GM23338 (cell line): ENCODE measurements around the gene SNHG17. TPM values are rescaled to one million over a fixed set of nuclear protein-coding genes. Genes with fewer than 3 reads are reported as not detected.

Source experiments
- ATAC-seq: fragments of 200-7000 bp; cut with Tn5 transposase; 3 replicates; pipeline ENCODE4 v1.9.1; 2020
- DNase-seq: peaks from one replicate; pipeline ENCODE4 v3.0.0-alpha.2; 2015; ENCODE audit warnings: low spot score
- H2AFZ ChIP-seq: fragments of 200-600 bp; sonication (generic); 2 replicates; pipeline ENCODE4 v1.8.0; 2016; ENCODE audit warnings: antibody characterized with exemption, mild to moderate bottlenecking, moderate library complexity
- H3F3A ChIP-seq: fragments of 200-600 bp; sonication (generic); replicated peaks from 2 replicates; pipeline ENCODE4 v1.8.0; 2017; ENCODE audit warnings: antibody characterized with exemption, mixed run types, low read depth
- H3K27ac ChIP-seq: fragments of 200-600 bp; sonication (generic); 2 replicates; pipeline ENCODE4 v1.6.1; 2016; ENCODE audit warnings: low read depth
- H3K27me3 ChIP-seq: fragments of 200-600 bp; sonication (generic); 2 replicates; pipeline ENCODE4 v1.8.0; 2016; ENCODE audit warnings: mild to moderate bottlenecking, mixed run types, moderate library complexity; ENCODE audit not compliant: insufficient read depth
- H3K36me3 ChIP-seq: fragments of 200-600 bp; sonication (generic); 2 replicates; pipeline ENCODE4 v1.8.0; 2016; ENCODE audit warnings: mild to moderate bottlenecking; ENCODE audit not compliant: insufficient read depth
- H3K4me1 ChIP-seq: fragments of 200-600 bp; sonication (generic); 2 replicates; pipeline ENCODE4 v1.8.0; 2016; ENCODE audit warnings: mild to moderate bottlenecking, moderate library complexity; ENCODE audit not compliant: insufficient read depth
- H3K4me2 ChIP-seq: fragments of 200-600 bp; sonication (generic); 2 replicates; pipeline ENCODE4 v1.7.1; 2017; ENCODE audit warnings: mixed run types
- H3K4me3 ChIP-seq: fragments of 200-600 bp; sonication (generic); 2 replicates; pipeline ENCODE4 v1.6.1; 2016; ENCODE audit warnings: mixed run types
- H3K79me2 ChIP-seq: fragments of 200-600 bp; sonication (generic); replicated peaks from 2 replicates; pipeline ENCODE4 v1.8.0; 2017; ENCODE audit warnings: mild to moderate bottlenecking; ENCODE audit not compliant: insufficient read depth
- H3K9me2 ChIP-seq: fragments of 200-600 bp; sonication (generic); 2 replicates; pipeline ENCODE4 v1.8.0; 2017; ENCODE audit not compliant: insufficient read depth
- H4K20me1 ChIP-seq: fragments of 200-600 bp; sonication (generic); replicated peaks from 2 replicates; pipeline ENCODE4 v1.8.0; 2017; ENCODE audit warnings: mild to moderate bottlenecking; ENCODE audit not compliant: insufficient read depth
- H3K27ac Mint-ChIP-seq: 2 replicates; pipeline ENCODE4 v1.8.0; 2020; ENCODE audit warnings: inconsistent platforms, mild to moderate bottlenecking, moderate library complexity, mixed read lengths
- H3K27me3 Mint-ChIP-seq: 3 replicates; pipeline ENCODE4 v1.8.0; 2022; ENCODE audit warnings: low read depth, mild to moderate bottlenecking, moderate library complexity, mixed read lengths, inconsistent platforms; ENCODE audit not compliant: insufficient read depth, poor library complexity
- H3K36me3 Mint-ChIP-seq: 3 replicates; pipeline ENCODE4 v1.8.0; 2021; ENCODE audit warnings: low read depth, mild to moderate bottlenecking, inconsistent platforms, moderate library complexity, mixed read lengths
- H3K4me1 Mint-ChIP-seq: 3 replicates; pipeline ENCODE4 v1.8.0; 2020; ENCODE audit warnings: mild to moderate bottlenecking, inconsistent platforms, mixed read lengths
- H3K4me3 Mint-ChIP-seq: 3 replicates; pipeline ENCODE4 v1.8.0; 2021; ENCODE audit warnings: moderate library complexity, mild to moderate bottlenecking, inconsistent platforms, mixed read lengths
- H3K9me3 Mint-ChIP-seq: 3 replicates; pipeline ENCODE4 v1.8.0; 2020; ENCODE audit warnings: moderate library complexity, mild to moderate bottlenecking, inconsistent platforms, mixed read lengths
- CREB1 ChIP-seq: fragments of 250-450 bp; sonication (Bioruptor Pico); IDR thresholded peaks from 2 replicates; pipeline ENCODE4 v1.5.0; 2020; ENCODE audit warnings: low read depth, mild to moderate bottlenecking, moderate library complexity
- CTCF ChIP-seq, 2 experiments: fragments of 200-600 bp in 1 of 2; sonication (generic) in 1 of 2; conservative IDR thresholded peaks; 2 replicates each; pipeline versions ENCODE4 v1.5.1 to v1.6.1; 2016 to 2017; ENCODE audit warnings: antibody characterized with exemption in 2 of 2, low read depth in 2 of 2, mild to moderate bottlenecking in 2 of 2, moderate library complexity in 1 of 2
- ETS1 ChIP-seq: IDR thresholded peaks from 2 replicates; pipeline ENCODE4 v1.6.1; 2016; ENCODE audit warnings: antibody characterized with exemption
- EZH2 ChIP-seq: fragments of 200-600 bp; sonication (generic); IDR thresholded peaks from one replicate; pipeline ENCODE4 v1.8.0; 2017; ENCODE audit warnings: antibody characterized with exemption, mild to moderate bottlenecking, low read depth; ENCODE audit not compliant: unreplicated experiment
- EZH2phosphoT487 ChIP-seq: fragments of 200-600 bp; sonication (generic); IDR thresholded peaks from one replicate; pipeline ENCODE4 v1.8.1; 2018; ENCODE audit warnings: antibody characterized with exemption; ENCODE audit not compliant: unreplicated experiment
- JUNB ChIP-seq: IDR thresholded peaks from one replicate; pipeline ENCODE4 v1.6.1; 2016; ENCODE audit warnings: antibody characterized with exemption; ENCODE audit not compliant: unreplicated experiment
- NANOG ChIP-seq: IDR thresholded peaks from 2 replicates; pipeline ENCODE4 v1.6.1; 2016; ENCODE audit warnings: antibody characterized with exemption, borderline replicate concordance
- POLR2AphosphoS5 ChIP-seq: IDR thresholded peaks from 2 replicates; pipeline ENCODE4 v1.6.1; 2016; ENCODE audit warnings: antibody characterized with exemption, low read depth
- REST ChIP-seq: IDR thresholded peaks from one replicate; pipeline ENCODE4 v1.6.1; 2018; ENCODE audit warnings: antibody characterized with exemption; ENCODE audit not compliant: unreplicated experiment
- STAT1 ChIP-seq: IDR thresholded peaks from one replicate; pipeline ENCODE4 v1.6.1; 2016; ENCODE audit warnings: antibody characterized with exemption; ENCODE audit not compliant: unreplicated experiment
- ZNF114 ChIP-seq: fragments of 250-450 bp; sonication (Bioruptor Pico); IDR thresholded peaks from 2 replicates; pipeline ENCODE4 v1.5.0; 2020; ENCODE audit warnings: mild to moderate bottlenecking, moderate library complexity
- ZNF331 ChIP-seq: fragments of 250-450 bp; sonication (Bioruptor Pico); IDR thresholded peaks from 2 replicates; pipeline ENCODE4 v1.5.0; 2020; ENCODE audit warnings: low read depth, mild to moderate bottlenecking, moderate library complexity
- ZNF462 ChIP-seq: fragments of 250-450 bp; sonication (Bioruptor Pico); IDR thresholded peaks from 2 replicates; pipeline ENCODE4 v1.5.0; 2020; ENCODE audit warnings: mild to moderate bottlenecking, moderate library complexity
- polyA plus RNA-seq: library from polyadenylated mRNA; unstranded; fragments of >200 nt; fragmentation: Nextera tagmentation; extraction: Ambion mirVana; gene quantifications from 2 replicates; pipeline ENCODE4 v1.2.1, GENCODE V29; 2016
- total RNA-seq: library from RNA; depleted of rRNA; stranded (reverse); fragments of >200 nt; shearing (Covaris generic); gene quantifications from 2 replicates; pipeline ENCODE4 v1.2.3, GENCODE V29; 2014

The SNHG17 gene
- total and polyA plus RNA-seq, 2 experiments from 2014 or later, result 25.4 to 76.1 TPM

GRCh38 chr20:38445901-38446425 is 10.8 kb upstream of the SNHG17 start:
- peaks cover 6% of the 10 kb centered on the region for H3K4me1 ChIP-seq
- peak overlapping the region; percentile 94 for H2AFZ ChIP-seq
- Mint-ChIP-seq H3K27me3 (peaks cover 15% of the 10 kb centered on the region), H3K27ac (no peak overlapping the region), H3K4me1 (peaks cover 18% of the 10 kb centered on the region), H3K9me3 (no peaks in the 10 kb centered on the region), H3K36me3 (peaks cover 27% of the 10 kb centered on the region), H3K4me3 (peak overlapping the region; percentile 85)
- H3K27ac ChIP-seq, result no peak overlapping the region
- H3K27me3 ChIP-seq, result no peaks in the 10 kb centered on the region
- peak overlapping the region; percentile 98; the same call in 1 of the 2 replicates for H3K4me2 ChIP-seq
- no peaks in the 10 kb centered on the region for H3K9me2 ChIP-seq
- ATAC-seq, result no peak
- no peak for DNase-seq
- H3K79me2 ChIP-seq, result 0 out of 2 replicates have a peak, but pooled peaks cover 5% of the 10 kb centered on the region
- no peaks in the 10 kb centered on the region for H3K36me3 ChIP-seq
- H4K20me1 ChIP-seq, result no peaks in the 10 kb centered on the region
- 0 out of 2 replicates have a peak overlapping the region, but pooled peaks have one; percentile 96 for H3K4me3 ChIP-seq
- no peaks in the 10 kb centered on the region for H3F3A ChIP-seq
- TF ChIP-seq ZNF462 (CRISPR knock-in tag), result no peak
- no peak for TF ChIP-seq EZH2
- no peak for TF ChIP-seq JUNB
- TF ChIP-seq CTCF (conservative IDR thresholded peaks at IDR 0.05; ENCODE audit: low read depth in 2 of 2), result no peak
- no peak for TF ChIP-seq REST
- TF ChIP-seq NANOG, result no peak
- TF ChIP-seq STAT1, result no peak
- no peak for TF ChIP-seq POLR2AphosphoS5
- no peak for TF ChIP-seq EZH2phosphoT487
- no peak for TF ChIP-seq CREB1 (CRISPR knock-in tag)
- TF ChIP-seq ETS1, result no peak
- TF ChIP-seq ZNF114 (CRISPR knock-in tag), result no peak
- no peak for TF ChIP-seq ZNF331 (CRISPR knock-in tag)
